ENCODE measurements around the gene KRTAP4-6. TPM values are rescaled to one million over a fixed set of nuclear protein-coding genes. Genes with fewer than 3 reads are reported as not detected.
"Not testable (repeated sequence)": the region's sequence is repeated elsewhere in the genome, so short reads cannot be mapped to it uniquely, and the experiment has no call there.

KRTAP4-6 gene
- total and polyA plus RNA-seq, 2 of the 4 experiments (the other 2 are of a cell fraction): not detected

DNA sequence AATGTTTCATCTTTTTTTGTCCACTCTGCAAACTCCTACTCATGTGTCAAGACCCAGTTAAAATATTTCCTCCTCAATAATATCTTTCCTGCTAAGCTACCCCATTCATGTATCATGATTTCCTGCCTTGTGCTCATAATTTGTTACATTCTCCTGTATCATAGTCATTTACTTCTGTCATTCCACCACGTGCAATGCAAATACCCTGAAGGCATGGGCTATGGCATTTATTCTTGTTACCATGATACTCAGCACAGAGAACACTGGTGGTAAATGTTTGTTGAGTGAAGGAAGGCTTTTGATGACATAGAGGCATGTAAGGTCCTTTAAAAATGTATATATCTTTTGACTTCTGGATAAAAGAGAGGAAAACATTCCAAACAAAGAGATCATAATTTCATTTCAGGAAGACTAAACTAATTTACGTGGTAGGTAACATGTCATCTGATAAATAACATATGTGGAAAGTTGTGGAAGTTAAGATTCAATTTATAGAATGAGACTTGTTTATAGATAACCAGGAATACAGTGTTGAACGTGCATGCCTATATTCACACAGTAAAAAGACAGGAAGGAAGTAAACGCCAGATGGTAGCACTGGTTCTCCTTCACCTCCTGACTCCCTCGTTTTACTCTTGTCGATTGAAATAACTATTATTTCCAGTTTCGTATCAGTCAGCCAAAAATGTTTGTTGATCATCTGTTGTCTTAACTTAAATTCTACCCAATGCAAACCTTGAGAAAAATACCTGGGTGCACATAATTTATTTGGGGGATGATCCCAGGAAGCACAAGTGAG, 40.5 kb downstream of the KRTAP4-6 start:
- H3K79me1 ChIP-seq (ENCODE audit: low read depth in 1 of 2, low read length in 2 of 2); H3K27me3 ChIP-seq (ENCODE audit: control insufficient read depth, insufficient read depth, low read length); H2AK5ac ChIP-seq (ENCODE audit: low read depth, low read length); POLR2A ChIA-PET (ENCODE audit: unreplicated experiment); intact Hi-C loops (cut with micrococcal nuclease); H2AK9ac ChIP-seq (replicated peaks; ENCODE audit: low read depth, low read length, poor library complexity); H3K4me3 ChIP-seq (ENCODE audit: insufficient read depth, low read depth, low read length); H3K23ac ChIP-seq (ENCODE audit: low read depth, low read length); CTCF ChIA-PET; H3K9me3 ChIP-seq (ENCODE audit: control insufficient read depth, insufficient read depth, low read length); in situ Hi-C loops (cut with MboI; ENCODE audit: low sequenced_read_pairs); H4K91ac ChIP-seq (ENCODE audit: insufficient read depth, low read depth, low read length); H3K56ac ChIP-seq (ENCODE audit: extremely low read depth, insufficient read depth, low read length); H3K27ac ChIP-seq (ENCODE audit: insufficient read depth, low read length); H3K9me1 ChIP-seq (ENCODE audit: insufficient read depth, low read length); H3K9ac ChIP-seq (ENCODE audit: low read depth, low read length); H3K36me3 ChIP-seq (ENCODE audit: control insufficient read depth, insufficient read depth, low read length); BruUV-seq (replicated peaks); H2AFZ ChIP-seq (replicated peaks; ENCODE audit: low read length, poor library complexity); H3K4me2 ChIP-seq (ENCODE audit: low read depth, low read length); H4K20me1 ChIP-seq (ENCODE audit: insufficient read depth, low read length); H3K4me1 ChIP-seq (ENCODE audit: control insufficient read depth, insufficient read depth, low read length); H4K5ac ChIP-seq (ENCODE audit: low read depth, low read length); dilution Hi-C loops (cut with HindIII; ENCODE audit: low sequenced_read_pairs, unreplicated experiment): not testable (repeated sequence)
- H3K18ac ChIP-seq (ENCODE audit: low read depth, low read length): peak overlapping the region; percentile 64; the same call in 1 of the 2 replicates
- H2BK5ac ChIP-seq (ENCODE audit: low read depth, low read length, poor library complexity, severe bottlenecking): peak overlapping the region; percentile 43
- DNase-seq: peak; percentile 81
- peak overlapping the region; percentile 1 to 81; a peak in 3 of 4 replicates for H4K8ac ChIP-seq (ENCODE audit: low read depth in 2 of 2, low read length in 2 of 2)
- peak overlapping the region; percentile 23; the same call in 1 of the 3 replicates for H2BK15ac ChIP-seq (ENCODE audit: low read depth, low read length)
- WGBS, 2 experiments (ENCODE audit: extremely low coverage in 2 of 2, insufficient read length in 1 of 2): no CpG with 5 or more reads among the region's 7 CpGs
- H3K14ac ChIP-seq (replicated peaks; ENCODE audit: low read depth, low read length): peak overlapping the region; percentile 83
- TF ChIP-seq MAFK (IDR thresholded peaks at IDR 0.05; ENCODE audit: low read depth, low read length): peak; percentile 26; the same call in 1 of the 2 replicates
- peak; percentile 87 for TF ChIP-seq MXI1 (IDR thresholded peaks at IDR 0.05; ENCODE audit: borderline replicate concordance, low read depth, low read length)
- peak; percentile 90 for TF ChIP-seq BHLHE40 (IDR thresholded peaks at IDR 0.05; ENCODE audit: low read depth, low read length)
- peak overlapping the region; percentile 85 for H2BK120ac ChIP-seq (ENCODE audit: low read depth, low read length)
- H2BK20ac ChIP-seq (ENCODE audit: low read depth, low read length): peak overlapping the region; percentile 64
- peak overlapping the region; percentile 78 for H3K4ac ChIP-seq (ENCODE audit: low read depth, low read length)
- ATAC-seq (ENCODE audit: low read depth): peak; percentile 38
